Epithelial cell of proximal tubule (primary cell): ENCODE results near the gene POR. TPM values are rescaled to one million over a fixed set of nuclear protein-coding genes. Genes with fewer than 3 reads are reported as not detected.

Experiments
- DNase-seq: peaks from one replicate; pipeline ENCODE4 v3.0.0-alpha.2; 2011; ENCODE audit warnings: low read depth
- H3K4me3 ChIP-seq: 2 replicates; pipeline ENCODE4 v1.5.1; 2011; ENCODE audit warnings: low read depth, mild to moderate bottlenecking, low read length
- CTCF ChIP-seq: conservative IDR thresholded peaks from 2 replicates; pipeline ENCODE4 v1.5.1; 2012; ENCODE audit warnings: low read depth, mild to moderate bottlenecking, low read length
- total RNA-seq: library from RNA; depleted of rRNA; stranded (reverse); fragments of >200 nt; gene quantifications from 2 replicates; pipeline ENCODE4 v1.2.3, GENCODE V29; 2015

Gene POR
- total RNA-seq, 1 donor from 2014 or later: 83.0 TPM

- no peak for DNase-seq
- no peak overlapping the region for H3K4me3 ChIP-seq
- no peak for TF ChIP-seq CTCF
Observed at GRCh38 chr7:75985518-75986146, 70.7 kb downstream of the POR start.

- TF ChIP-seq CTCF: no peak
- DNase-seq: no peak
- no peak overlapping the region for H3K4me3 ChIP-seq
Observed at GRCh38 chr7:75986147-75986781, 71.3 kb downstream of the POR start.

- H3K4me3 ChIP-seq: no peak overlapping the region
- DNase-seq: no peak
- TF ChIP-seq CTCF: no peak
Observed at GRCh38 chr7:75987026-75987804, 72.3 kb downstream of the POR start.

GRCh38 chr7:75987805-75988567 is 73.0 kb downstream of the POR start:
- no peak for DNase-seq
- H3K4me3 ChIP-seq: no peak overlapping the region
- TF ChIP-seq CTCF: no peak

- no peak for TF ChIP-seq CTCF
- no peak overlapping the region for H3K4me3 ChIP-seq
- DNase-seq: no peak
Observed at GRCh38 chr7:75988568-75989499, 73.9 kb downstream of the POR start.
